A549 (cell line): ENCODE measurements around the gene AMIGO1. TPM values are rescaled to one million over a fixed set of nuclear protein-coding genes. Genes with fewer than 3 reads are reported as not detected.

Experiments
- polyA plus RNA-seq, 4 experiments: library from polyadenylated mRNA; depleted of rRNA in 3 of 4; stranded (reverse); fragments of >200 nt; fragmentation: RNase III in 1 of 4; extraction: RNeasy Plus Mini Kit Qiagen cat#74134 plus additional on column Dnase treatment in 1 of 4; gene quantifications; 2 replicates in 3 of 4; 3 replicates in 1 of 4; pipeline ENCODE4 v1.2.3, GENCODE V29; 2011 to 2017

Gene AMIGO1
- polyA plus RNA-seq, 2 of the 4 experiments (the other 2 are of a cell fraction): 0.43 to 1.2 TPM

Other genes starting within 250 kb of the AMIGO1 start
- 13.7 and 15.3 TPM in 2 replicates for gene PSRC1, start 226.6 kb downstream of the AMIGO1 start, polyA plus RNA-seq (2011; rRNA removed)
- 20.0 to 23.2 TPM (median 21.5 TPM) in 3 replicates for gene PSRC1, start 226.6 kb downstream of the AMIGO1 start, polyA plus RNA-seq (2017; fragmentation: RNase III; extraction: RNeasy Plus Mini Kit Qiagen cat#74134 plus additional on column Dnase treatment)
- gene MYBPHL, start 202.7 kb downstream of the AMIGO1 start, polyA plus RNA-seq (2011; rRNA removed): not detected in 2 replicates
- not detected in 3 replicates for gene MYBPHL, start 202.7 kb downstream of the AMIGO1 start, polyA plus RNA-seq (2017; fragmentation: RNase III; extraction: RNeasy Plus Mini Kit Qiagen cat#74134 plus additional on column Dnase treatment)
- gene SORT1, start 111.8 kb downstream of the AMIGO1 start, polyA plus RNA-seq (2011; rRNA removed): 13.8 and 14.7 TPM in 2 replicates
- 5.0 to 6.7 TPM (median 6.0 TPM) in 3 replicates for gene SORT1, start 111.8 kb downstream of the AMIGO1 start, polyA plus RNA-seq (2017; fragmentation: RNase III; extraction: RNeasy Plus Mini Kit Qiagen cat#74134 plus additional on column Dnase treatment)
- gene PSMA5, start 83.3 kb downstream of the AMIGO1 start, polyA plus RNA-seq (2011; rRNA removed): 140 and 147 TPM in 2 replicates
- gene PSMA5, start 83.3 kb downstream of the AMIGO1 start, polyA plus RNA-seq (2017; fragmentation: RNase III; extraction: RNeasy Plus Mini Kit Qiagen cat#74134 plus additional on column Dnase treatment): 92.7 to 99.6 TPM (median 93.7 TPM) in 3 replicates
- 0.04 and 0.08 TPM in 2 replicates for gene SYPL2, start 43.2 kb downstream of the AMIGO1 start, polyA plus RNA-seq (2011; rRNA removed)
- 0.03 to 0.05 TPM (median 0.05 TPM) in 3 replicates for gene SYPL2, start 43.2 kb downstream of the AMIGO1 start, polyA plus RNA-seq (2017; fragmentation: RNase III; extraction: RNeasy Plus Mini Kit Qiagen cat#74134 plus additional on column Dnase treatment)
- gene ATXN7L2, start 25.8 kb downstream of the AMIGO1 start, polyA plus RNA-seq (2011; rRNA removed): 0.97 and 1.2 TPM in 2 replicates
- gene ATXN7L2, start 25.8 kb downstream of the AMIGO1 start, polyA plus RNA-seq (2017; fragmentation: RNase III; extraction: RNeasy Plus Mini Kit Qiagen cat#74134 plus additional on column Dnase treatment): 2.0 to 2.2 TPM (median 2.1 TPM) in 3 replicates
- gene CYB561D1, start 15.6 kb downstream of the AMIGO1 start, polyA plus RNA-seq (2011; rRNA removed): 4.0 and 4.9 TPM in 2 replicates
- gene CYB561D1, start 15.6 kb downstream of the AMIGO1 start, polyA plus RNA-seq (2017; fragmentation: RNase III; extraction: RNeasy Plus Mini Kit Qiagen cat#74134 plus additional on column Dnase treatment): 4.4 to 5.2 TPM (median 4.9 TPM) in 3 replicates
- gene GPR61, start 30.1 kb upstream of the AMIGO1 start, polyA plus RNA-seq (2011; rRNA removed): 0.14 TPM in 1 of 2 replicates, not detected in the other
- not detected in 3 replicates for gene GPR61, start 30.1 kb upstream of the AMIGO1 start, polyA plus RNA-seq (2017; fragmentation: RNase III; extraction: RNeasy Plus Mini Kit Qiagen cat#74134 plus additional on column Dnase treatment)
- 6.1 and 8.7 TPM in 2 replicates for gene GNAI3, start 38.9 kb upstream of the AMIGO1 start, polyA plus RNA-seq (2011; rRNA removed)
- gene GNAI3, start 38.9 kb upstream of the AMIGO1 start, polyA plus RNA-seq (2017; fragmentation: RNase III; extraction: RNeasy Plus Mini Kit Qiagen cat#74134 plus additional on column Dnase treatment): 5.3 to 5.6 TPM (median 5.6 TPM) in 3 replicates
- gene GNAT2, start 109.9 kb upstream of the AMIGO1 start, polyA plus RNA-seq (2011; rRNA removed): 0.16 and 0.20 TPM in 2 replicates
- 0.25 TPM in 1 of 3 replicates, not detected in the others for gene GNAT2, start 109.9 kb upstream of the AMIGO1 start, polyA plus RNA-seq (2017; fragmentation: RNase III; extraction: RNeasy Plus Mini Kit Qiagen cat#74134 plus additional on column Dnase treatment)
- 19.3 and 31.5 TPM in 2 replicates for gene AMPD2, start 110.1 kb upstream of the AMIGO1 start, polyA plus RNA-seq (2011; rRNA removed)
- 39.4 to 51.7 TPM (median 47.2 TPM) in 3 replicates for gene AMPD2, start 110.1 kb upstream of the AMIGO1 start, polyA plus RNA-seq (2017; fragmentation: RNase III; extraction: RNeasy Plus Mini Kit Qiagen cat#74134 plus additional on column Dnase treatment)
- 17.2 and 21.7 TPM in 2 replicates for gene GSTM4, start 146.4 kb upstream of the AMIGO1 start, polyA plus RNA-seq (2011; rRNA removed)
- gene GSTM4, start 146.4 kb upstream of the AMIGO1 start, polyA plus RNA-seq (2017; fragmentation: RNase III; extraction: RNeasy Plus Mini Kit Qiagen cat#74134 plus additional on column Dnase treatment): 13.0 to 14.3 TPM (median 13.6 TPM) in 3 replicates
- 4.8 and 6.0 TPM in 2 replicates for gene GSTM2, start 158.3 kb upstream of the AMIGO1 start, polyA plus RNA-seq (2011; rRNA removed)
- 5.3 to 7.2 TPM (median 6.5 TPM) in 3 replicates for gene GSTM2, start 158.3 kb upstream of the AMIGO1 start, polyA plus RNA-seq (2017; fragmentation: RNase III; extraction: RNeasy Plus Mini Kit Qiagen cat#74134 plus additional on column Dnase treatment)
- gene GSTM1, start 178.1 kb upstream of the AMIGO1 start, polyA plus RNA-seq (2011; rRNA removed): 0.22 TPM in 1 of 2 replicates, not detected in the other
- not detected in 3 replicates for gene GSTM1, start 178.1 kb upstream of the AMIGO1 start, polyA plus RNA-seq (2017; fragmentation: RNase III; extraction: RNeasy Plus Mini Kit Qiagen cat#74134 plus additional on column Dnase treatment)
- not detected in 2 replicates for gene GSTM5, start 202.5 kb upstream of the AMIGO1 start, polyA plus RNA-seq (2011; rRNA removed)
- not detected in 3 replicates for gene GSTM5, start 202.5 kb upstream of the AMIGO1 start, polyA plus RNA-seq (2017; fragmentation: RNase III; extraction: RNeasy Plus Mini Kit Qiagen cat#74134 plus additional on column Dnase treatment)
- 55.7 and 67.6 TPM in 2 replicates for gene GSTM3, start 231.3 kb upstream of the AMIGO1 start, polyA plus RNA-seq (2011; rRNA removed)
- gene GSTM3, start 231.3 kb upstream of the AMIGO1 start, polyA plus RNA-seq (2017; fragmentation: RNase III; extraction: RNeasy Plus Mini Kit Qiagen cat#74134 plus additional on column Dnase treatment): 39.8 to 44.1 TPM (median 43.0 TPM) in 3 replicates